Endothelial cell of umbilical vein (primary cell): ENCODE results near the gene PTPRE. TPM values are rescaled to one million over a fixed set of nuclear protein-coding genes. Genes with fewer than 3 reads are reported as not detected.

Experiments
- BruUV-seq: library from RNA; stranded (reverse); fragments of 400-500 nt; replicated peaks from 2 replicates; lab custom pipeline; 2021; lab: Mats Ljungman, UMichigan
- CTCF ChIA-PET: fragments of 300-600, 350-600 bp; sonication (Branson Sonifier 250); formaldehyde crosslinking; loops from one replicate; lab custom pipeline; 2021; ENCODE audit warnings: antibody characterized with exemption, inconsistent platforms; lab: Charles Lee
- POLR2A ChIA-PET: fragments of 300-600, 350-600 bp; sonication (Branson Sonifier 250); formaldehyde crosslinking; loops from one replicate; lab custom pipeline; 2021; ENCODE audit warnings: antibody characterized with exemption, inconsistent platforms; lab: Charles Lee
- DNase-seq: peaks from one replicate; pipeline ENCODE4 v3.0.0-alpha.2; 2011; ENCODE audit warnings: low read depth, low spot score
- FAIRE-seq: peaks from 2 replicates; lab custom pipeline; 2011; peaks lifted over from hg19 to GRCh38; lab: Jason Lieb, UNC
- H2AFZ ChIP-seq: 2 replicates; pipeline ENCODE4 v1.6.0; 2012; ENCODE audit warnings: low read depth, low read length, control low read depth, inconsistent platforms
- H3K27ac ChIP-seq: 2 replicates; pipeline ENCODE4 v1.5.1; 2011; ENCODE audit warnings: low read depth, mild to moderate bottlenecking, control low read depth, low read length, moderate library complexity; ENCODE audit not compliant: insufficient read depth
- H3K27me3 ChIP-seq, 2 experiments: 2 replicates each; pipeline versions ENCODE4 v1.6.0 to v1.6.1; 2011; ENCODE audit warnings: low read length in 2 of 2, mixed read lengths in 1 of 2; ENCODE audit not compliant: control insufficient read depth in 2 of 2, insufficient read depth in 2 of 2
- H3K36me3 ChIP-seq, 2 experiments: 2 replicates in 1 of 2; 3 replicates in 1 of 2; pipeline ENCODE4 v1.5.1; 2011; ENCODE audit warnings: low read length in 2 of 2, mild to moderate bottlenecking in 1 of 2, moderate library complexity in 1 of 2; ENCODE audit not compliant: control insufficient read depth in 2 of 2, insufficient read depth in 2 of 2; ENCODE audit errors: extremely low read depth in 1 of 2
- H3K4me1 ChIP-seq: 3 replicates; pipeline ENCODE4 v1.5.1; 2011; ENCODE audit warnings: mild to moderate bottlenecking, low read length; ENCODE audit not compliant: control insufficient read depth, insufficient read depth; ENCODE audit errors: extremely low read depth
- H3K4me2 ChIP-seq: 2 replicates; pipeline ENCODE4 v1.6.1; 2011; ENCODE audit warnings: low read length, control low read depth, mixed read lengths; ENCODE audit not compliant: insufficient read depth
- H3K4me3 ChIP-seq, 3 experiments: fragments of 200-600 bp in 1 of 3; sonication (generic), shearing (Covaris generic) in 1 of 3; replicated peaks in 1 of 3; 2 replicates each; pipeline ENCODE4 v1.5.1; 2011 to 2016; ENCODE audit warnings: control low read depth in 3 of 3, low read length in 3 of 3, mild to moderate bottlenecking in 2 of 3, inconsistent platforms in 1 of 3, low read depth in 1 of 3, moderate library complexity in 1 of 3; ENCODE audit not compliant: insufficient read depth in 1 of 3
- H3K79me2 ChIP-seq: 2 replicates; pipeline ENCODE4 v1.6.0; 2012; ENCODE audit warnings: low read length, inconsistent platforms; ENCODE audit not compliant: control insufficient read depth, insufficient read depth
- H3K9ac ChIP-seq: replicated peaks from 2 replicates; pipeline ENCODE3; 2011; ENCODE audit warnings: low read length, control low read depth; ENCODE audit not compliant: insufficient read depth; ENCODE audit errors: extremely low read depth
- H3K9me1 ChIP-seq: replicated peaks from 3 replicates; pipeline ENCODE4 v1.6.0; 2011; ENCODE audit warnings: mild to moderate bottlenecking, low read length; ENCODE audit not compliant: control insufficient read depth, insufficient read depth; ENCODE audit errors: extremely low read depth
- H3K9me3 ChIP-seq: replicated peaks from 2 replicates; pipeline ENCODE4 v1.5.1; 2012; ENCODE audit warnings: low read length, inconsistent platforms; ENCODE audit not compliant: control insufficient read depth, insufficient read depth
- H4K20me1 ChIP-seq: replicated peaks from 2 replicates; pipeline ENCODE3; 2011; ENCODE audit warnings: mild to moderate bottlenecking, low read length; ENCODE audit not compliant: control insufficient read depth, insufficient read depth; ENCODE audit errors: extremely low read depth
- CTCF ChIP-seq, 2 donors: IDR thresholded peaks; 1 replicate in 1 of 2; 2 replicates in 1 of 2; pipeline ENCODE4 v1.5.1; 2011; ENCODE audit warnings: low read length in 2 of 2, mild to moderate bottlenecking in 2 of 2, moderate library complexity in 2 of 2, control low read depth in 1 of 2, inconsistent platforms in 1 of 2, low read depth in 1 of 2; ENCODE audit not compliant: insufficient read depth in 1 of 2; ENCODE audit errors: extremely low read depth in 1 of 2
- EZH2 ChIP-seq: IDR thresholded peaks from 2 replicates; pipeline ENCODE4 v1.6.1; 2012; ENCODE audit warnings: borderline replicate concordance, low read depth, mild to moderate bottlenecking, moderate library complexity, low read length, inconsistent platforms; ENCODE audit not compliant: severe bottlenecking
- FOS ChIP-seq: IDR thresholded peaks from 2 replicates; pipeline ENCODE4 v1.6.1; 2011; ENCODE audit warnings: mild to moderate bottlenecking, low read length, moderate library complexity, borderline replicate concordance; ENCODE audit not compliant: insufficient read depth
- GATA2 ChIP-seq: IDR thresholded peaks from 2 replicates; pipeline ENCODE4 v1.7.0; 2011; ENCODE audit warnings: low read depth, mild to moderate bottlenecking, moderate library complexity, mixed read lengths, low read length; ENCODE audit not compliant: insufficient read length, insufficient read depth
- JUN ChIP-seq: IDR thresholded peaks from 2 replicates; pipeline ENCODE4 v1.6.1; 2011; ENCODE audit warnings: borderline replicate concordance, low read depth; ENCODE audit not compliant: insufficient read length, insufficient read depth
- MAX ChIP-seq: IDR thresholded peaks from 2 replicates; pipeline ENCODE4 v1.6.1; 2011; ENCODE audit not compliant: insufficient read depth, insufficient read length
- MYC ChIP-seq: IDR thresholded peaks from one replicate; pipeline ENCODE4 v1.6.1; 2011; ENCODE audit warnings: mild to moderate bottlenecking, low read depth, low read length
- POLR2A ChIP-seq: IDR thresholded peaks from 2 replicates; pipeline ENCODE4 v1.6.1; 2012; ENCODE audit warnings: low read depth, mild to moderate bottlenecking, control low read depth, low read length
- POLR2AphosphoS5 ChIP-seq: IDR thresholded peaks from 2 replicates; pipeline ENCODE4 v1.6.1; 2012; ENCODE audit warnings: low read depth, mild to moderate bottlenecking, control low read depth, low read length, moderate library complexity; ENCODE audit not compliant: insufficient read depth
- dilution Hi-C: fragments of 300-500 bp; cut with MboI; formaldehyde crosslinking; loops from one replicate; pipeline ENCODE4 v1.15.0; 2019; ENCODE audit warnings: low sequenced_read_pairs; ENCODE audit not compliant: extremely low pct_ligation_motif_present
- intact Hi-C: fragments of 100-400 bp; cut with micrococcal nuclease; formaldehyde crosslinking; loops from one replicate; pipeline ENCODE4 v1.10.0; 2022
- polyA plus RNA-seq, 4 experiments: library from polyadenylated mRNA; depleted of rRNA in 3 of 4; stranded (reverse) in 3 of 4; unstranded in 1 of 4; fragments of >200 nt; gene quantifications; 2 replicates each; pipeline versions ENCODE4 v1.2.1 to v1.2.3, GENCODE V29; 2011 to 2012; ENCODE audit warnings: missing spikeins in 1 of 4
- total RNA-seq: library from RNA; stranded (reverse); gene quantifications from 2 replicates; pipeline ENCODE4 v1.2.3, GENCODE V29; 2021

PTPRE gene
- total and polyA plus RNA-seq, 2 donors (not counting 3 experiments of a cell fraction or from before 2014, with no cell fraction given), result 37.3 to 116 TPM

DNA sequence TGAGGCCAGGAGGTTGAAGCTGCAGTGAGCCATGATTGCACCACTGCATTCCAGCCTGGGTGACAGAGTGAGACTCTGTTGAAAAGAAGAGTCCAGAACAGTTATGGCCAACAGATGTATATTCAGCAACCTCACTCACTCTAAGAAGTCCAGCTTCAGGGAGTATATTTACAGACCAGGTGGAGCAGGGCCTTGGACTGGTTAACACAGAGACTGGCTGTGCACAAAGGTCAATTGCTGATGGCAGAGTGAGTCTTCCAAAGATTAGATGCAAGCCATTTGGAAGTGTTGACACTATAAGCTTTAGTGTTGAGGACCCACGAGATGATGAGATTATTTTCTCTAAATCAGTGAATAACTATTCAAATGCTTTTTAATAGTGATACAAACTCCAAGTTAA, 39.1 kb upstream of the PTPRE start:
- no peak overlapping the region for H3K27ac ChIP-seq
- H3K9ac ChIP-seq, result no peak overlapping the region
- no peaks in the 10 kb centered on the region for H3K9me3 ChIP-seq
- no peak overlapping the region for H3K4me3 ChIP-seq
- TF ChIP-seq FOS (no peak), JUN (no peak), EZH2 (no peak), POLR2AphosphoS5 (no peak), POLR2A (no peak), GATA2 (no peak), MAX (no peak), CTCF (IDR thresholded peaks at IDR 0.05; ENCODE audit: extremely low read depth in 1 of 2, insufficient read depth in 1 of 2, low read depth in 1 of 2, low read length in 2 of 2) (no peak), MYC (no peak)
- H4K20me1 ChIP-seq, result no peaks in the 10 kb centered on the region
- peaks cover 9 to 26% of the 10 kb centered on the region in 2 experiments for H3K27me3 ChIP-seq
- H3K4me2 ChIP-seq, result no peak overlapping the region
- no peak for DNase-seq
- dilution Hi-C loops, result no loop called here
- POLR2A ChIA-PET, result interaction anchor here (0.7 kb wide), 1 partner anchor 195 kb away, joined by 3 read pairs; no protein-coding TSS in a partner anchor
- no peaks in the 10 kb centered on the region for H3K9me1 ChIP-seq
- H3K79me2 ChIP-seq, result no peaks in the 10 kb centered on the region
- no TSS peak for BruUV-seq
- CTCF ChIA-PET, result interaction anchor here (1.4 to 6.2 kb wide), 2 partner anchors 144 to 201 kb away, joined by 3 to 66 read pairs; no protein-coding TSS in a partner anchor
- no peaks in the 10 kb centered on the region for H3K36me3 ChIP-seq
- H2AFZ ChIP-seq, result no peak overlapping the region
- H3K4me1 ChIP-seq, result no peaks in the 10 kb centered on the region
- intact Hi-C loops, result no loop called here
- no peak for FAIRE-seq
